NCI-H460 (cell line): Measurements from ENCODE around the gene TTC23L. TPM values are rescaled to one million over a fixed set of nuclear protein-coding genes. Genes with fewer than 3 reads are reported as not detected.

Experiments
- DNase-seq: peaks from one replicate; pipeline ENCODE4 v3.0.0-alpha.2; 2016; ENCODE audit warnings: low read depth; ENCODE audit errors: extremely low read depth
- total RNA-seq: library from RNA; depleted of rRNA; stranded (reverse); fragments of >200 nt; shearing (Covaris generic); gene quantifications from 2 replicates; pipeline ENCODE4 v1.2.3, GENCODE V29; 2014

TTC23L gene
- total RNA-seq, 1 experiment from 2014 or later, result 0.12 TPM

DNA sequence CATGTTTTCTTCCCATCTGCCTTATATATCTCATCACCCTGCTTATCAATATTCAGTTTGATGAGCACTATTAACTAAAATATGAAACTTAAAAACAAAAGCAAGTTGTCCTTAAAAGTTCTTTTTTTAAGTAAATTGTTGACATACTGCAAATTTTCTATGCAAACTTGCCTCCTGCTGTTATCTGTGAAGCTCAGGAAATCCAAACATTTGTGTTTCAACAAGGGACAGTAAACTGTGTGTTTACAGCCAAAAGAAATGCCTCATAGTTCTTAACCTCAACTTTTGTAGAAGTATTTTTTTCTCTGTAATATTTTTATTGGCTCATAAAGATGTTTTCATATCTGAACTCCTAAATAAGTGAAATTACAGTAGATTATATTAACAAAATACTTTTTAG, 7.7 kb upstream of the TTC23L start:
- DNase-seq, result no peak

- DNase-seq, result no peak
These were observed 6.4 kb upstream of the TTC23L start for GRCh38 chr5:34832568-34832967.

DNA sequence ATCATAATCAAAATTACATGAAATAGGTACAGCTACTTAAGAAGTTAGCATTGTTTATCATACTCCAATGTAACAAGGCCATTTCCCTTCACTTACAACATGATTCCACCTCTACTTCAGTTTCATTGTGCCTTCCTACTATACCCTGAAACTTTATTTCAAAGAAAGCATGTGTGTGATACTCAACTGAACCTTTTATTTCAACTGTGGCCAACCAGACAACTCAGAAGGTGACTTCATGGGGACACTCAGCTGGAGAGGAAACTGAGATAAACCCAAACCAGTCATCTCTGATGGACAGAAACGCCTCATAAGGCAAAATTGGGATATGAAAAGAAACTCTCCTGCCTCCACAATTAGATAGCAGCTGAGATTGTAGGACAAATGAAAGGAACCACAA, 5.9 kb upstream of the TTC23L start:
- no peak for DNase-seq

- no peak for DNase-seq
These were observed 4.8 kb upstream of the TTC23L start for GRCh38 chr5:34833976-34834793.

GRCh38 chr5:34834794-34835089, 4.2 kb upstream of the TTC23L start:
- DNase-seq, result no peak

DNA sequence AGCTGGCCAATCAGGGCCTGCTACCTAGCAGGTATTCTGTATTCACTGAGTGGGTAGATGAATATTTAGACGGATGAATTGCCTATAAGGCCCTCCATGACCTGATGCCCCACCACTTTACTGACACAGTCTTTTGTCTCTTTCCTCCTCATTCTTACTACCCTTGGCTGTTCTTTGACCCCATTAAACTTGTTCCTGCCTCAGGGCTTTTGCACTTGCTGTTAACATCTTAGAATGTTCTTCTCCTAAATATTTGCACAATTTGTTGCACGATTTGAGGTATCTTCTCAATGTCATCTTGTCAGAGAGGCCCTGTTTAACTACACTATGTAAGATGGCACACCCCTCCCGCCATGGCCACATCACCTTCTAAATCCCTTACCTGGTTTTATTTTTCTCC, 3.3 kb upstream of the TTC23L start:
- DNase-seq, result no peak

DNA sequence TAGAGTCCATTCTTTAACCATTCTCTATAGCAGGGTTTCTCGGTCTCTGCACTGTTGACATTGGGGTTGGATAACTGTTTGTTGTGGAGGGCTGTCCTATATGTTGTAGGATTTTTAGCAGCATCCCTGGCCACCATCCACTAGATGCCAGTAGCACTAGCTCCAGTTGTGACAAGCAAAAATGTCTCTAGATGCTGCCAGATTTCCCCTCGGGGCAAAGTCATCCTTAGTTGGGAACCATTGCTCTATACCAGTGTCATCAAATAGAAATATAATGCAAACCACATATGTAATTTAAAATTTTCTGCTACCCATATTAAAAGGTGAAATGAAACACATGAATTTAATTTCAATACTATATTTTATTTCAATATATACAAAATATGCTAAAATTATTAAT, 2.9 kb downstream of the TTC23L start:
- DNase-seq, result no peak

- no peak for DNase-seq
These were observed 3.6 kb downstream of the TTC23L start for GRCh38 chr5:34842554-34842953.

GRCh38 chr5:34843497-34843896, 4.5 kb downstream of the TTC23L start:
- DNase-seq, result no peak

GRCh38 chr5:34844106-34844505, 5.1 kb downstream of the TTC23L start:
- no peak for DNase-seq

- DNase-seq, result no peak
These were observed 6.0 kb downstream of the TTC23L start for GRCh38 chr5:34844999-34845398.

GRCh38 chr5:34847056-34847455, 8.1 kb downstream of the TTC23L start:
- no peak for DNase-seq

- no peak for DNase-seq
These were observed 8.6 kb downstream of the TTC23L start for GRCh38 chr5:34847552-34847951.

GRCh38 chr5:34848230-34848629, 9.3 kb downstream of the TTC23L start:
- no peak for DNase-seq

DNA sequence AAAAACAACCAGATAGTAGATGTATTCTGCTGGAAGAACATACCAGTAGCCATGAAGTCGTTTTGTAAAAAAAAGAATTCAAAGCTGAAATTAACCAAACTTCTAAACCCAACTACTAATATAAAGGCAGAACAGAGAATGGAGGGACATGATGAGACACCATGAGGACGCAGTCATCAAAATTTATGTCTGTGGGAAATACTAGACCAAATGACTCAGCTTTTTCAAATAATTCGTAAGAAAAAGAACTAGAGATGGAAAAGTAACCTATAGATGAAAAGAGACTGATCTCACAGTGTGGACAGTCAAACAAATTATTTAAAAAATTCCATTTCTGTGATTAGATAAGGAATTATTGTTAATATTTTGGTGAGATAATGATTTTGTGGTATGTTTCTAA, 10.3 kb downstream of the TTC23L start:
- DNase-seq, result no peak

GRCh38 chr5:34854459-34855174, 15.7 kb downstream of the TTC23L start:
- DNase-seq, result no peak

DNA sequence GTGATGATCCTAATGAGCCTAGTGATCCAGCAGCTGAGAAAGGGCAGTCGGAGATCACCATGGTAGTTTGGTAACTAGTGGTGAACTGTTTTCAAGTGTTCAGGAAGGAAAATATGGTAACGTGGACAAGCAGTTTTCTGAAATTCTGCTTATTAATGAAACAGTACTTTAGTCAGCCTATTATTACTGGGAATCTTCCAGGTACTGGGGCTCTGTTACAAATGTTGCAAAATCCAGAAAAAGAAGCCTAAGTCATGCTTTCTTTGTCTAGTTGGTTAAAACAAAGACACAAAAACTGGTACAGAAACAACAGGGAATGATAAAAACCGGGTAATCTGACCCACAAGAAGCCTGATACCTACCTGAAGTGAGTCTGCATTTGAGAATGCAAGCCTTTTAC, 18.2 kb downstream of the TTC23L start:
- DNase-seq, result no peak

DNA sequence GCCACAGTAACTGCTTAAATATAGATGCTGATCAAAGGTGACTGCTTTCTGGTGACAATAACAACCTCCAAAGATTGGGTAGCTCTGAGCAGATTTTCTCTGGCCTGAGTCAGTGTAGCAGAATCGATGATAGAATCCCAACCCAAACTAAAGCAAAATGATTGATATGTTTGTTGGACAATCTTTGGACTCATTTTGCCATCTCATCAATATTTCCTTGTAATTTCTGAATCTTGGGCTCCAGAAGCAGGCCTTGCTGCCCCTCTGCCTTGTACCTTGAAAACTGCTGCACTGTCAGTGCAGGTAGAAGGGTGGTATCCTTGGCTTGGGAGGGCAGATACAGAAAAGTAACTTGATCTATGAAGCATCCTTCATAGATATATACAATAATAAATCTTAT, 18.9 kb downstream of the TTC23L start:
- no peak for DNase-seq

GRCh38 chr5:34858790-34859189, 19.8 kb downstream of the TTC23L start:
- DNase-seq, result no peak

DNA sequence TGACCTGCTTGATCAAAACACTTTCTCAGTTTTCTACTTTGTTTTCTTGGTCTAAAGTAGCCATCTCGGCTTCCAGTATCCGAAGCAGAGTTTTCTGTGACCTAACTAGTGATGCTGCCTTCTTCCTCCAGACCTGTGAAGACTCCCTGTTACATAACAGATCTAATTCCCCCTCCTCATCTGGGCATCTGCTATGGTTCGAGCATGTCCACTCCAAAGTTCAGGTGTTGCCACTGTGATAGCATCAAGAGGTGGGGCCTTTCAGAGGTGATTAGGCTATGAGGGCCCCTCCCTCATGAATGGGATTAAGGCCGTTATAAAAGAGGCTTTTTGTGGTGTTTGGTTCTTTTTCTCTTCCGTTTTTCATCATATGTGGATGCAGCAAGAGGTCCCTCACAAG, 20.3 kb downstream of the TTC23L start:
- DNase-seq, result no peak

- DNase-seq, result no peak
These were observed 25.0 kb downstream of the TTC23L start for GRCh38 chr5:34863946-34864345.

DNA sequence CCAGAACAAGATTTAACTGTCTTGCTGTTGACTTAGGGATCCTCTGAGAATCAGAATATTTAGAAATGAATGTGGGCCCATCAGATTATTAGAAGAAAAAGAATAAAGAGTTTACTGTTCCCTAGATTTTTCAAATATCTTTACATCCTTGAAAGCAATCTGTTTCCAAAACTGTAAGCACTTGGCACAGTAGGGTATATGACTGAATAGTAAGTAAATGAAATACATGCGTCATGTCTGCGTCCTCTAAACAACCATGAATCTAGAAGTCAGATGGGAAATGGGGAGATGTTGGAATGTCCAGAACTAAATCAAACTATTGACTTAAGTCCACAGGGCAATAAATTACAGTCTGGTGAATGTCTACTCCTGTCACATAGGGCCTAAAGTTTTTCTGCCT, 26.1 kb downstream of the TTC23L start:
- DNase-seq, result no peak
